Measurements from ENCODE around the gene PACRG.

GRCh38 chr6:163226836-163227485 is 499.2 kb downstream of the PACRG start:
- no peak for TF ChIP-seq CTCF (IDR thresholded peaks at IDR 0.05)
- TF ChIP-seq TCF7L2 (IDR thresholded peaks at IDR 0.05; ENCODE audit: low read depth, low read length) = no peak
- TF ChIP-seq POLR2AphosphoS5 (IDR thresholded peaks at IDR 0.05; ENCODE audit: low read depth, low read length) = no peak
- no peak for TF ChIP-seq SIN3A (IDR thresholded peaks at IDR 0.05; ENCODE audit: borderline replicate concordance, insufficient read depth, low read depth, low read length)
